ENCODE measurements around the gene RMND1. TPM values are rescaled to one million over a fixed set of nuclear protein-coding genes. Genes with fewer than 3 reads are reported as not detected.

The RMND1 gene, protein sequence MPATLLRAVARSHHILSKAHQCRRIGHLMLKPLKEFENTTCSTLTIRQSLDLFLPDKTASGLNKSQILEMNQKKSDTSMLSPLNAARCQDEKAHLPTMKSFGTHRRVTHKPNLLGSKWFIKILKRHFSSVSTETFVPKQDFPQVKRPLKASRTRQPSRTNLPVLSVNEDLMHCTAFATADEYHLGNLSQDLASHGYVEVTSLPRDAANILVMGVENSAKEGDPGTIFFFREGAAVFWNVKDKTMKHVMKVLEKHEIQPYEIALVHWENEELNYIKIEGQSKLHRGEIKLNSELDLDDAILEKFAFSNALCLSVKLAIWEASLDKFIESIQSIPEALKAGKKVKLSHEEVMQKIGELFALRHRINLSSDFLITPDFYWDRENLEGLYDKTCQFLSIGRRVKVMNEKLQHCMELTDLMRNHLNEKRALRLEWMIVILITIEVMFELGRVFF
- total RNA-seq = 10 to 100 TPM; 19.2 to 27.3 TPM

DNA sequence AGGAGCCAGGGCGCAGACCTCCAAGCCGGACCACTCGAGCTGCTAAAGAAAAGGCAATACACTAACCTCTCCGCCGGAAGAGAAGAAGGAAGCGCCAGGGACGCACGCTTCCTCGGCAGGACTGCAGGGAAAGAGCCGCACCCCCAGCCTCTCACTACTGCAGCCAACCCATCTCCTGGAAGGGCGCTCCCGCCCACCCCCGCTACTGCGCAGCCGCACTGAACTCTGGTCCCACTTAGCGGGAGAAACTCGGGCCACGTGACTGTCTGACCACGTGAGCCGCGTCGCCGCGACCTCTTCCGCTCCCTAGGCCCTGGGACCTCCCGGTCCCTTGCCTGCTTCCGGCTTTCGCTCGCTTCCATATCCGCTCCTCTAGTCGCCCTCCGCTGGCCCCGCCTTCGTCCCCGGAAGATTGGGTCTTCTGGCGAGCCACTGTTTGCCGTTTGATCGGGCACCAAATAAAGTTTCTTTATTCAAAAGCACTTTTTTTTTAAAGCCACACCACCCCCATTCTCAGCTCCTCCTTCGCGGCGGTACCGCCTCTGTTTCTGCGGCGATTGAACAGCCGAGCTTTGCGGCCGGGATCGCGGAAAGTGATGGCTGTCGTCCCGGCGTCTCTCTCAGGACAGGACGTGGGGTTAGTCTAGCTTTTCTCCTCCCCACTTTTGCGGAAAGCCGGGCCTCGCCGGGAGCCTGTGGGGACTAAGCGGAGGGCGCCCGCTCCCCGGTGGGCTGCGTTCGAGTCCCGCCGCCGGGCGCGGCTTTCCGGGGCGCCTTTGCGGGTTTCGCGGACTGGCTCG lies at the start of gene RMND1:
Gene RMND1, minus strand, starts transcription at position 177 of the 800 bp plus-strand sequence. CDS start 6,315 bp downstream, outside the sequence.
- DNase-seq (ENCODE audit: low spot score) (peak; percentile 100), ATAC-seq (peak; percentile 99)
- H3K36me3 Mint-ChIP-seq = no peaks in the 10 kb centered on the region
- H3K4me3 Mint-ChIP-seq = peak within 1 kb of the TSS; percentile 91
- no peaks in the 10 kb centered on the region for H3K27me3 Mint-ChIP-seq
- H3K4me1 Mint-ChIP-seq (ENCODE audit: low read depth in 2 of 2) = peaks cover 18 to 33% of the 10 kb centered on the region in 2 donors
- H3K27ac Mint-ChIP-seq = peak within 1 kb of the TSS; percentile 79 to 85
- H3K9me3 Mint-ChIP-seq = no peaks in the 10 kb centered on the region

- no peak for ATAC-seq
- H3K27me3 Mint-ChIP-seq = peaks cover 32 to 44% of the 10 kb centered on the region in 2 donors
- DNase-seq (ENCODE audit: low spot score) = no peak
Observed at GRCh38 chr6:151499551-151499950, 47.6 kb upstream of the RMND1 start.

DNA sequence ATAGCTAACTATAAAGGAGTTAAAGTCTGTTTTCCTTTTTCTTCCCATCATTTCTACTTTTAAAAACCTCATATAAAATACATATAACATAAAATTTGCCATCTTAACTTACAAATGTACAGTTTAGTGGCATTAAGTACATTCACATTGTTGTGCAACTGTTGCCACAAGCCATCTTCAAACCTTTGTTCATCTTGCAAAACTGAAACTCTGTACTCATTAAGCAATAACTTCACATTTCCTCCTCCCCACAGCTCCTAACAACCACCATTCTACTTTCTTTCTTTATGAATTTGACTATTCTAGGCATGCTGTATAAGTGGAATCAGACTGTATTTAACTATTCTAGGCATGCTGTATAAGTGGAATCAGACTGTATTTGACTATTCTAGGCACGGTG lies 46.4 kb upstream of the RMND1 start:
- DNase-seq (ENCODE audit: low spot score) (no peak), ATAC-seq (peak; percentile 87 to 90)
- H3K27me3 Mint-ChIP-seq = peaks cover 31 to 49% of the 10 kb centered on the region in 2 donors
- peak overlapping the region; percentile 29 to 36 for H3K27ac Mint-ChIP-seq
- H3K4me1 Mint-ChIP-seq (ENCODE audit: low read depth in 2 of 2) = peaks cover 15 to 28% of the 10 kb centered on the region in 2 donors
- H3K36me3 Mint-ChIP-seq = no peaks in the 10 kb centered on the region
- no peaks in the 10 kb centered on the region for H3K9me3 Mint-ChIP-seq
- H3K4me3 Mint-ChIP-seq = peak overlapping the region; percentile 40

More at GRCh38 chr6:151499551-151499950, 47.6 kb upstream of the RMND1 start:
- Mint-ChIP-seq H3K9me3 (no peaks in the 10 kb centered on the region), H3K27ac (no peak overlapping the region), H3K36me3 (no peaks in the 10 kb centered on the region), H3K4me1 (ENCODE audit: low read depth in 2 of 2) (peaks cover 12 to 25% of the 10 kb centered on the region in 2 donors), H3K4me3 (no peak overlapping the region)

DNA sequence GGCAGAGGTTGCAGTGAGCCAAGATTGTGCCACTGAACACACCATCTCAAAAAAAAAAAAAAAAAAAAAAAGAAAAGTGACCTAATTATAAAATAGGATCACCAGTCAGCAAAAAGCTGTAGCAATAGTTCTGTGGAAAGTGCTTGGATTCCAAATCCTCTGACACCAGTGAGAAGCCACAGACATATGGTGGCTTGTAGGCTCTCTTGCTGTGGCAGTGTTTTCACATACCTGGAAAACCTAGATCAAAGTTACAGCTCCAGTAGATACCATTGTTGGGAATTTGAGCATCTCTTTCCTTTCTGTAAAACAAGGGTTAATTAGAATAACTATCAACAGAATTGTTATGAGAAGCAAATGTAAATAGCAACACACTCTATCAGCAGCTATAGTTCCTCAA lies 46.0 kb upstream of the RMND1 start:
- Mint-ChIP-seq H3K4me3 (no peak overlapping the region), H3K27ac (peak overlapping the region; percentile 29 to 36), H3K36me3 (no peaks in the 10 kb centered on the region), H3K27me3 (peaks cover 35 to 53% of the 10 kb centered on the region in 2 donors), H3K9me3 (no peaks in the 10 kb centered on the region), H3K4me1 (ENCODE audit: low read depth in 2 of 2) (peaks cover 15 to 30% of the 10 kb centered on the region in 2 donors)
- ATAC-seq (peak in 1 of 2 donors; percentile 64), DNase-seq (ENCODE audit: low spot score) (no peak)

DNA sequence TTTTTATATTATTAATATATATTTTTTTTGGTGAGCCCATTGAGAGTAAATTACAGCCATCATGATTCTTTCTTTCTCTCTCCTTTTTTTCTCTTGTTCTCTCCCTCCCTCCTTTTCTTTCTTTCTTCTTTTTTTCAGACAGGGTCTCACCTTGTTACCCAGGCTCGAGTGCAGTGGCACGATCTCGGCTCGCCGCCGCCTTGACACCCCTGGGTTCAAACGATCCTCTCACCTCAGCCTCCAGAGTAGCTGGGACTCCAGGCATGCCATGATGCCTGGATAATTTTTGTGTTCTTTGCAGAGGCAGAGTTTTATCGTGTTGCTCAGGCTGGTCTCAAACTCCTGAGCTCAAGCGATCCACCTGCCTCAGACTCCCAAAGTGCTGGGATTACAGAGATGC lies 43.5 kb upstream of the RMND1 start:
- H3K27ac Mint-ChIP-seq = no peak overlapping the region
- H3K36me3 Mint-ChIP-seq = no peaks in the 10 kb centered on the region
- H3K4me1 Mint-ChIP-seq (ENCODE audit: low read depth in 2 of 2) = peaks cover 15 to 30% of the 10 kb centered on the region in 2 donors
- peak overlapping the region; percentile 42 for H3K4me3 Mint-ChIP-seq
- ATAC-seq (no peak), DNase-seq (ENCODE audit: low spot score) (no peak)
- peaks cover 35 to 49% of the 10 kb centered on the region in 2 donors for H3K27me3 Mint-ChIP-seq
- no peaks in the 10 kb centered on the region for H3K9me3 Mint-ChIP-seq

DNA sequence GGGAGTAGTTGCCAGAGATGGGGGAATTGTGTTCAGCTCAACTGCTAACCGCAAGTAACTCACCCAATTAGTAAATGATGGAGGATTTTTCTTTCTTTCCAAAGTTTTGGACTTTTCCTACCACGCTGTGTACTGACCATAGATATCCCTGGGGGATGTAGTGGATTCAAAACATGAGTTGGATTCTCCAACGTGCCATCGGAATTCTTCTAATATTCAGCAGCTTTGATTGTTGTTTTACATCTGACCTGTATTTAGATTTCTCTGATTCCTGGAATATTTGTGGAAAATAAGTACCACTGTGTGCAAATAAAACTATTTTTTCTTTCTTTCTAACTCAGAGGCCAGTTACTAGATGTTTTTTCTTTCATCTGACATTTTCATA lies 43.0 kb upstream of the RMND1 start:
- Mint-ChIP-seq H3K4me1 (ENCODE audit: low read depth in 2 of 2) (peaks cover 15 to 27% of the 10 kb centered on the region in 2 donors), H3K27me3 (peaks cover 32 to 45% of the 10 kb centered on the region in 2 donors), H3K4me3 (peak overlapping the region; percentile 68), H3K9me3 (no peaks in the 10 kb centered on the region), H3K36me3 (no peaks in the 10 kb centered on the region), H3K27ac (no peak overlapping the region)
- DNase-seq (ENCODE audit: low spot score) = no peak
- no peak for ATAC-seq

DNA sequence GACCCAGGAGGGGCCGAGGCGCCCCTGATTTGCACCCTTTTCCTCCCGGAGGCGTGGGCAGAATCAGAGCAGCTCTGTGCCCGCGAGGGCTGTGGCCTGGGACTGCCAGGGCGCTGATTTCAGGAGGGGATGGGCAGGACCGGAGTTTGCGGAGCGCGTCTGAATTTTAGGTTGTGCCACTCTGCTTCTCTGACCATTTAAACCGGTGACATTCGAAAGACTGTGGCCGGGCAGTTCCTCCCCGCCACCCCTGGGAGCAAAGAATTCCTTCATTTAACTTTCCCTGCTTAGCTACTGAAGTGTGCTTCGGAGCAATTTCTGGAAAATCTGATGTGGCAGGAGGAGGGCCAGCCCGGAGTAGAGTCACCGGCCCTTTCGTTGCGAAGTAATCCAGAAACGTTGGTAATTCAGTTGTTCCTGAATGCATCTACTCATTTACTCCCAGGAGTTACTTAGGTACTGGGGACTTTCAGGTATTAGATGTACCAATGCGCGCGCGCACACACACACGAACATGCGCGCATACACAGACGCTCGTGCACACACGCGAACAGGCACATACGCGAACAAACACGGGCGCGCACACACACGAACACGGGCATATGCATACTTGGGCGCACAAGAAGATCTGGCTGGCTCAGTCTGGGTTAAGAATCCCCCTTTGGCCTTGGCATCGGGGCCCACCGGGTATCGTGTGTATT lies 42.5 kb upstream of the RMND1 start:
- H3K27ac Mint-ChIP-seq = no peak overlapping the region
- no peaks in the 10 kb centered on the region for H3K9me3 Mint-ChIP-seq
- H3K4me1 Mint-ChIP-seq (ENCODE audit: low read depth in 2 of 2) = peaks cover 15 to 21% of the 10 kb centered on the region in 2 donors
- peaks cover 26 to 39% of the 10 kb centered on the region in 2 donors for H3K27me3 Mint-ChIP-seq
- ATAC-seq (no peak), DNase-seq (ENCODE audit: low spot score) (no peak)
- no peaks in the 10 kb centered on the region for H3K36me3 Mint-ChIP-seq
- H3K4me3 Mint-ChIP-seq = peak overlapping the region; percentile 68

DNA sequence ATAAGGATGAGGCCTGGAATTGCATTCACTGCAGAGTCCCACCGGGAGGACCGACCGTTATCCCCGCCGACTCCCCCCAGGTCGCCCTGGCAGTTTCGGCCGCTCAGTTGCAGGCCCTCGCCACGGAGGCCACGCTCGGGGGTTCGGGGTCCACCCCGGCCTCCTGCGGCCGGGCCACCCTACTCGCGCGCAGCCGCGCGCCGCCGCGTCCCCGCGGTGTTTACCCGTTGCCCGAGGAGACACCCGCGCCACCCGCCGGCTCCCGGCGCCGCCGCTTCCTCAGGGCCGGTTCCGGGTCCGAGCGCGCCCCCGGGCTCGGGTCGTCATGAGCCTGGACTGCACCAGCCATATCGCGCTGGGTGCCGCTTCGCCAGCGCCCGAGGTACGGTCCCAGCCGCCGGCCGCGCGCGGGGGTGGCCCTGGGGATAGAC lies 41.9 kb upstream of the RMND1 start, which contains the start of gene CCDC170:
Gene CCDC170, plus strand, starts transcription at position 214 of the 431 bp plus-strand sequence. Its CDS starts 112 bp downstream, at position 326.
- Mint-ChIP-seq H3K4me3 (peak within 1 kb of the TSS; percentile 68), H3K27ac (no peak within 1 kb of the TSS), H3K36me3 (no peaks in the 10 kb centered on the region), H3K9me3 (no peaks in the 10 kb centered on the region), H3K4me1 (ENCODE audit: low read depth in 2 of 2) (peaks cover 15 to 20% of the 10 kb centered on the region in 2 donors), H3K27me3 (peaks cover 26 to 39% of the 10 kb centered on the region in 2 donors)
- DNase-seq (ENCODE audit: low spot score) (no peak), ATAC-seq (peak; percentile 57 to 59)

DNA sequence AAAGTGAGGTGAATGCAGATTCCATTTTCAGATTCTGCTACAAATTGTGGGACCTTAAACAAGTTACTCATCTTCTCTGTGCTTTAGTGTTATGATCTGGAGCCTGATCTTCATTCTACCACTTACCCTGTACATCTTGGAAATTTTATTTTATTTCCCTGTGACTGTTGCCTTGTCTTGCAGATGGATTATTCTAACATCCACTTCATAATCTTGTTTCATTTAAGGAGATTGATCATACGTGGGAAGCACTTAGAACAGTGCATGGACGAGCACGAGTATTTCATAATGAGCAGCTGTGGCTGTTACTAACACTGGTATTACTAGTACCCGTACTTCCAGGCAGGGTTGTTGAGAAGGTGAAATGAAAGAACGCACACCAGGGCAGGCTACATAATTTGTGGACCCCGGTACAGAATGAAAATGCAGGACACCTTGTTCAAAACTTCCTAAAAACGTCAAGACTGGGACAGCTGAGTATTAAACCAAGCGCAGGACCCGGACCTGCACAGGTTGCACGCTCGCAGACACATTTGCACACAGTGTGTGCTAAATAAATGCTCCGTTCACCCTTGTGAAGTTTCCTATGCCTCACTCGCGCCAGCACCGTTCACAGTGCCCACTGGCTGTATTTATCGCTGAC lies 41.4 kb upstream of the RMND1 start:
- H3K4me3 Mint-ChIP-seq = peak overlapping the region; percentile 2
- peaks cover 10 to 15% of the 10 kb centered on the region in 2 donors for H3K4me1 Mint-ChIP-seq (ENCODE audit: low read depth in 2 of 2)
- ATAC-seq (no peak), DNase-seq (ENCODE audit: low spot score) (no peak)
- no peak overlapping the region for H3K27ac Mint-ChIP-seq
- H3K9me3 Mint-ChIP-seq = no peaks in the 10 kb centered on the region
- no peaks in the 10 kb centered on the region for H3K36me3 Mint-ChIP-seq
- H3K27me3 Mint-ChIP-seq = peaks cover 26 to 39% of the 10 kb centered on the region in 2 donors

DNA sequence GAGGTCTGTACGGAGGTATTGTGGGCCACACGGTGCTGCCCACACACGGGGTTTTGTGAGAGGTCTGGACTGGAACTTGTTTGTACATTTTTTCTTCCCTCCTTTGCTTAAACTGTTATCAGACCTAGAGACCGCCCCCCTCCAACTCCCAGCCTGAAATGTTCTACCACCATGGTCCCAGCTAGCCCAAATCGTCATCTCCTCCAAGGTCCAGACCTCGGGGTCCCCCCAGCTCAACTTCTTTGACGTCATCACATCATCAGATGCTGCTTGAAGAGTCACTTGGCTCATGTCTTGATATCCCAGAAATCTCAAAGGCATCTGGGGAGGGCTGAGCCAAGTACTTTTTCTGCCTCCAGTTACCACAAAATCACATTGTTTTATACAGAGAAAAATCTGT lies 39.1 kb upstream of the RMND1 start:
- Mint-ChIP-seq H3K27me3 (peaks cover 24 to 32% of the 10 kb centered on the region in 2 donors), H3K4me3 (no peak overlapping the region), H3K4me1 (ENCODE audit: low read depth in 2 of 2) (peaks cover 8 to 12% of the 10 kb centered on the region in 2 donors), H3K36me3 (no peaks in the 10 kb centered on the region), H3K27ac (no peak overlapping the region), H3K9me3 (no peaks in the 10 kb centered on the region)
- ATAC-seq (no peak), DNase-seq (ENCODE audit: low spot score) (no peak)

GRCh38 chr6:151488226-151488625 lies 36.3 kb upstream of the RMND1 start:
- H3K27me3 Mint-ChIP-seq = peaks cover 9 to 12% of the 10 kb centered on the region in 2 donors
- H3K27ac Mint-ChIP-seq = no peak overlapping the region
- H3K9me3 Mint-ChIP-seq = no peaks in the 10 kb centered on the region
- no peak for DNase-seq (ENCODE audit: low spot score)
- ATAC-seq = no peak
- H3K36me3 Mint-ChIP-seq = no peaks in the 10 kb centered on the region
- peaks cover 6 to 9% of the 10 kb centered on the region in 2 donors for H3K4me1 Mint-ChIP-seq (ENCODE audit: low read depth in 2 of 2)
- H3K4me3 Mint-ChIP-seq = no peak overlapping the region

DNA sequence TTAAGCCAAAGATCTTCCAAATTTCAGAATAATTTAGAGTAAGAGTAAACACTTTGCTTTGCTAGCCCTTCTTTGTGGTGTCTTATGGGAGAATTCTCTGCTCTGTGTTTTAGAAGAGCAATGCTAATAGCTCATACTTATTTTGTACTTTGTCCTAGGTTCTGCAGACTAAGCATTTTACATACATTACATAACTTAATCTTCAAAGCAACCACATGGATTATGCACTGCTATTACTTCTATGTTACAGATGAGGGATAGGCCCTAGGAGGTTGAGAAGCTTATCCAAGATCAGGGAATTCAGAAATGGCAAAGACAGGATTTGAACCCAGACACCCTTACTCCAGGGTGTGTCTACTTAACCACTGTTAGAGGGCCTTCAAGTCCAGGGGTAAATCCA lies 32.1 kb upstream of the RMND1 start:
- Mint-ChIP-seq H3K9me3 (no peaks in the 10 kb centered on the region), H3K27ac (peak overlapping the region in 1 of 2 donors; percentile 95), H3K36me3 (no peaks in the 10 kb centered on the region), H3K4me1 (ENCODE audit: low read depth in 2 of 2) (peaks cover 24 to 25% of the 10 kb centered on the region in 2 donors), H3K4me3 (no peak overlapping the region), H3K27me3 (peaks cover 0 to 3% of the 10 kb centered on the region in 2 donors)
- DNase-seq (ENCODE audit: low spot score) (no peak), ATAC-seq (no peak)

GRCh38 chr6:151482290-151482689 lies 30.4 kb upstream of the RMND1 start:
- H3K27ac Mint-ChIP-seq = peak overlapping the region; percentile 89 to 95
- no peak for DNase-seq (ENCODE audit: low spot score)
- peak overlapping the region; percentile 78 for H3K4me3 Mint-ChIP-seq
- H3K27me3 Mint-ChIP-seq = peaks cover 0 to 3% of the 10 kb centered on the region in 2 donors
- peak; percentile 44 to 59 for ATAC-seq
- no peaks in the 10 kb centered on the region for H3K36me3 Mint-ChIP-seq
- H3K4me1 Mint-ChIP-seq (ENCODE audit: low read depth in 2 of 2) = peaks cover 24 to 25% of the 10 kb centered on the region in 2 donors
- H3K9me3 Mint-ChIP-seq = no peaks in the 10 kb centered on the region
